Measurements from ENCODE around the gene CASP10. TPM values are rescaled to one million over a fixed set of nuclear protein-coding genes. Genes with fewer than 3 reads are reported as not detected.

CASP10 gene
- total RNA-seq, 4 donors from 2014 or later = 13.5 to 47.0 (median 15.3) TPM

GRCh38 chr2:201255408-201256033 is 72.6 kb downstream of the CASP10 start:
- no peak for TF ChIP-seq CTCF (IDR thresholded peaks at IDR 0.05)
- ATAC-seq (ENCODE audit: low FRiP score) = no peak
- DNase-seq (ENCODE audit: low spot score) = no peak

- no peak for TF ChIP-seq CTCF (IDR thresholded peaks at IDR 0.05)
- DNase-seq (ENCODE audit: low spot score) (no peak), ATAC-seq (ENCODE audit: low FRiP score) (no peak)
Observed at GRCh38 chr2:201256082-201256481, 73.1 kb downstream of the CASP10 start.

GRCh38 chr2:201257381-201257955 is 74.5 kb downstream of the CASP10 start:
- TF ChIP-seq CTCF (IDR thresholded peaks at IDR 0.05) = no peak
- DNase-seq (ENCODE audit: low spot score) = no peak

GRCh38 chr2:201257956-201258665 is 75.2 kb downstream of the CASP10 start:
- no peak for DNase-seq (ENCODE audit: low spot score)
- ATAC-seq (ENCODE audit: low FRiP score) = peak; percentile 73
- no peak for TF ChIP-seq CTCF (IDR thresholded peaks at IDR 0.05)

More at GRCh38 chr2:201257381-201257955, 74.5 kb downstream of the CASP10 start:
- peak; percentile 62 for ATAC-seq (ENCODE audit: low FRiP score)

GRCh38 chr2:201258666-201259615 is 76.0 kb downstream of the CASP10 start:
- ATAC-seq (ENCODE audit: low FRiP score) (no peak), DNase-seq (ENCODE audit: low spot score) (no peak)
- no peak for TF ChIP-seq CTCF (IDR thresholded peaks at IDR 0.05)

- TF ChIP-seq CTCF (IDR thresholded peaks at IDR 0.05) = no peak
- no peak for DNase-seq (ENCODE audit: low spot score)
- no peak for ATAC-seq (ENCODE audit: low FRiP score)
Observed at GRCh38 chr2:201260302-201260800, 77.4 kb downstream of the CASP10 start, which contains the start of gene CASP8. CASP8 (plus strand) TSS chr2:201260536; CDS start chr2:201266487, 5,951 bp downstream.
